Breast epithelium (tissue), 3 donors: ENCODE measurements around the gene RAB13.

Source experiments
- POLR2A ChIP-seq: fragments of 450-650 bp; IDR thresholded peaks from one replicate; pipeline ENCODE4 v1.6.1; 2016; ENCODE audit warnings: antibody characterized with exemption, mild to moderate bottlenecking, moderate library complexity
- POLR2AphosphoS5 ChIP-seq, 3 donors: sonication (generic); formaldehyde crosslinking; IDR thresholded peaks; one replicate each; pipeline ENCODE4 v1.6.1; 2017; ENCODE audit warnings: antibody characterized with exemption in 3 of 3
- TF ChIP-seq, protein P1 (sequence below), 3 donors: fragments of 450-650 bp; IDR thresholded peaks; one replicate each; pipeline ENCODE4 v1.5.1; 2016 to 2017; ENCODE audit warnings: antibody characterized with exemption in 3 of 3, mild to moderate bottlenecking in 3 of 3, moderate library complexity in 3 of 3

DNA sequence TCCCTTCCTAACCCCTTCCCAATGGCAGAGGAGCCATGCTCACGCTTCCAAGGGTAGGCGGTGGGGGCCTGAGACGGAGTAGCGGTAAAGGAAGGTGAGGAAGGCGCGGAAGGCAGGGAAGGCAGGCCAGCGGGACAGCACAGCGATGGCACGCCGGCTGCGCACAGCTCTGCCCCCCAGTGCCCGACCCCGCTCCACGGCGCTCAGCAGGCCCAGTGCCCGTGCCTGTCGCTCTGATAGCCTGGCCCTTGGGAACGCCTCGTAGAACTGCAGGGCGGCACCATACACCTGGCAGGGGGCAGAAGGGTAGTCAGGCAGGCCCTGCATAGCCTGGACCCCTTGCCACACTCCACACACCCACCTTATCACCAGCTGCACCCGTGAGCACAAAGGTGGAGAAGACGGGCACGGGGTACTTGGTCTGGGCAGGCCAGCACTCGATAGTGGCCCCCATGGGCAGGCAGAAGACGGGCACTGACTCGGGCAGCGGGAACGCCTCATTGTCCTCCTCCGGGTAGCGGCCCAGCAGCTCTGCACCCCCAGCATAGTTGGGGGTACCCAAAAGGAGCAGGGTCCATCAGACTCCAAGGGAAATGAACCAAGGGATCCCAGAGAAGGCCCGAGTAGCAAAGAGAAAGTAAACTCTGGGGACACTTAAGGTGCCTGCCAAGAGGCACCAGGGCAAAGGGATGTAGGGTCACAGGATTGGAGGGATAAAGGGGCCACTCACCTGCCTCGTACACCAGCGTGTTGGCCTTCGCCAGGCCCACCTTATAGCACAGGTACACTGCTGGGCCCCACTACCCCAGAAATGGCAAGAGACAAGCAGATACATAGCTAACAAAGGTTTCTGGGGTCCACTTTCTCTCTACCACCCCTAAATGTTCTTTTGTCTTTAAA lies 44.1 kb downstream of the RAB13 start:
- TF ChIP-seq, protein P1, sequence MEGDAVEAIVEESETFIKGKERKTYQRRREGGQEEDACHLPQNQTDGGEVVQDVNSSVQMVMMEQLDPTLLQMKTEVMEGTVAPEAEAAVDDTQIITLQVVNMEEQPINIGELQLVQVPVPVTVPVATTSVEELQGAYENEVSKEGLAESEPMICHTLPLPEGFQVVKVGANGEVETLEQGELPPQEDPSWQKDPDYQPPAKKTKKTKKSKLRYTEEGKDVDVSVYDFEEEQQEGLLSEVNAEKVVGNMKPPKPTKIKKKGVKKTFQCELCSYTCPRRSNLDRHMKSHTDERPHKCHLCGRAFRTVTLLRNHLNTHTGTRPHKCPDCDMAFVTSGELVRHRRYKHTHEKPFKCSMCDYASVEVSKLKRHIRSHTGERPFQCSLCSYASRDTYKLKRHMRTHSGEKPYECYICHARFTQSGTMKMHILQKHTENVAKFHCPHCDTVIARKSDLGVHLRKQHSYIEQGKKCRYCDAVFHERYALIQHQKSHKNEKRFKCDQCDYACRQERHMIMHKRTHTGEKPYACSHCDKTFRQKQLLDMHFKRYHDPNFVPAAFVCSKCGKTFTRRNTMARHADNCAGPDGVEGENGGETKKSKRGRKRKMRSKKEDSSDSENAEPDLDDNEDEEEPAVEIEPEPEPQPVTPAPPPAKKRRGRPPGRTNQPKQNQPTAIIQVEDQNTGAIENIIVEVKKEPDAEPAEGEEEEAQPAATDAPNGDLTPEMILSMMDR (IDR thresholded peaks at IDR 0.05), result no peak
- TF ChIP-seq POLR2AphosphoS5 (IDR thresholded peaks at IDR 0.05) (no peak), POLR2A (no peak)
